GM19372 (cell line): ENCODE results near the gene ZNF200.

Experiments
- ATAC-seq: cut with Tn5 transposase; IDR thresholded peaks from one replicate; pipeline ENCODE4 v1.9.1; 2021; ENCODE audit warnings: mild to moderate bottlenecking, low read depth, moderate library complexity; ENCODE audit not compliant: unreplicated experiment

ZNF200 gene

GRCh38 chr16:3179651-3180050 lies 55.3 kb downstream of the ZNF200 start:
- ATAC-seq, result no peak

GRCh38 chr16:3175157-3176093 lies 59.5 kb downstream of the ZNF200 start:
- ATAC-seq, result no peak

- ATAC-seq, result no peak
Measured at GRCh38 chr16:3174618-3175148, 60.3 kb downstream of the ZNF200 start.

- ATAC-seq, result no peak
Measured at GRCh38 chr16:3173892-3174617, 60.9 kb downstream of the ZNF200 start.
